GF-D8 (cell line): Measurements from ENCODE around the gene ZNF124.
"Not testable (repeated sequence)": the region's sequence is repeated elsewhere in the genome, so short reads cannot be mapped to it uniquely, and the experiment has no call there.

Experiments used
- DNase-seq: peaks from one replicate; lab custom pipeline; 2025; lab: John Stamatoyannopoulos, UW

ZNF124 gene

GRCh38 chr1:247171875-247172563 lies at the start of gene ZNF124:
TSS of gene ZNF124 (minus strand) at chr1:247172020. CDS start at chr1:247171877, 143 bp downstream.
- peak; percentile 29 for DNase-seq

GRCh38 chr1:247220280-247220679 lies 48.5 kb upstream of the ZNF124 start:
- not testable (repeated sequence) for DNase-seq

- DNase-seq = no peak
These were observed 46.4 kb upstream of the ZNF124 start for GRCh38 chr1:247218121-247218651.

- DNase-seq = no peak
These were observed 44.4 kb upstream of the ZNF124 start for GRCh38 chr1:247216261-247216660.

- no peak for DNase-seq
These were observed 41.1 kb upstream of the ZNF124 start for GRCh38 chr1:247212627-247213617.

GRCh38 chr1:247212012-247212411 lies 40.2 kb upstream of the ZNF124 start:
- DNase-seq = no peak

GRCh38 chr1:247211339-247211738 lies 39.5 kb upstream of the ZNF124 start:
- no peak for DNase-seq

- DNase-seq = peak; percentile 87
These were observed 38.7 kb upstream of the ZNF124 start for GRCh38 chr1:247210376-247211117.

GRCh38 chr1:247210062-247210375 lies 38.2 kb upstream of the ZNF124 start:
- DNase-seq = no peak

- peak; percentile 26 for DNase-seq
These were observed 37.6 kb upstream of the ZNF124 start for GRCh38 chr1:247209396-247209795.

- no peak for DNase-seq
These were observed 32.4 kb upstream of the ZNF124 start for GRCh38 chr1:247204177-247204647.

GRCh38 chr1:247198781-247199180 lies 27.0 kb upstream of the ZNF124 start:
- no peak for DNase-seq

- no peak for DNase-seq
These were observed 22.1 kb upstream of the ZNF124 start for GRCh38 chr1:247193958-247194357.

GRCh38 chr1:247189981-247190798 lies 18.4 kb upstream of the ZNF124 start:
- DNase-seq = no peak

GRCh38 chr1:247185667-247186066 lies 13.8 kb upstream of the ZNF124 start:
- no peak for DNase-seq

GRCh38 chr1:247184254-247184653 lies 12.4 kb upstream of the ZNF124 start:
- no peak for DNase-seq

GRCh38 chr1:247182994-247183393 lies 11.2 kb upstream of the ZNF124 start:
- no peak for DNase-seq

GRCh38 chr1:247180581-247180980 lies 8.8 kb upstream of the ZNF124 start:
- no peak for DNase-seq

- DNase-seq = no peak
These were observed 5.9 kb upstream of the ZNF124 start for GRCh38 chr1:247177755-247178154.

GRCh38 chr1:247175458-247175857 lies 3.6 kb upstream of the ZNF124 start:
- DNase-seq = peak; percentile 64

GRCh38 chr1:247173431-247173830 lies 1.6 kb upstream of the ZNF124 start:
- peak; percentile 68 for DNase-seq
